ENCODE data around the gene RTL3.

Gene RTL3

GRCh38 chrX:78618987-78619386 is 40.1 kb downstream of the RTL3 start:
- no peak for DNase-seq

DNA sequence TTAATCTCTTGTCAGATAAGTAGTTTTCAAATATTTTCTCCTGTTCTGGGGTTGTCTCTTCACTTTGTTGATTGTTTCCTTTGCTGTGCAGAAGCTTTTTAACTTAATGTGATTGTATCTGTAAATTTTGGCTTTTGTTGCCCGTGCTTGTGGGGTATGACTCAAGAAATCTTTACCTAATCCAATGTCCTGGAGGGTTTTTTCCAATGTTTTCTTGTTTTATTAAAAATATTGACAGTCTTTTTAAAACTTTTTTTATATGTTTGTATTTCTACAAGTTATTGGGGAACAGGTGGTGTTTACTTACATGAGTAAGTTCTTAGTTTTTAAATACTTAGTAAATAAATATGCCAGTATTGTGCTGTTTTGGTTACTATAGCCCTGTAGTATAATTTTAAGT is 44.9 kb downstream of the RTL3 start:
- DNase-seq, result no peak

Data from NCI-H774 (cell line).